Liver (tissue), 9 donors: Measurements from ENCODE around the gene RCL1. TPM values are rescaled to one million over a fixed set of nuclear protein-coding genes. Genes with fewer than 3 reads are reported as not detected.

Experiments used
- DNase-seq: peaks from one replicate; pipeline ENCODE4 v3.0.0-alpha.2; 2017; ENCODE audit warnings: low spot score
- H3K27ac ChIP-seq, 2 donors: one replicate each; pipeline ENCODE4 v1.7.0; 2013; ENCODE audit warnings: inconsistent platforms in 2 of 2, low read length in 2 of 2, control low read depth in 1 of 2, low read depth in 1 of 2, mild to moderate bottlenecking in 1 of 2
- H3K27me3 ChIP-seq, 4 donors: one replicate each; pipeline versions ENCODE4 v1.6.1 to v1.7.0; 2013; ENCODE audit warnings: low read length in 3 of 4, inconsistent platforms in 1 of 4, mild to moderate bottlenecking in 1 of 4, moderate library complexity in 1 of 4; ENCODE audit not compliant: control insufficient read depth in 4 of 4, insufficient read depth in 4 of 4
- H3K36me3 ChIP-seq, 4 donors: one replicate each; pipeline versions ENCODE4 v1.6.1 to v1.7.0; 2013; ENCODE audit warnings: low read length in 3 of 4, mild to moderate bottlenecking in 3 of 4, low read depth in 1 of 4, moderate library complexity in 1 of 4; ENCODE audit not compliant: control insufficient read depth in 4 of 4, insufficient read depth in 3 of 4
- H3K4me1 ChIP-seq, 4 donors: one replicate each; pipeline versions ENCODE4 v1.6.1 to v1.7.0; 2013; ENCODE audit warnings: low read length in 3 of 4, mild to moderate bottlenecking in 3 of 4, moderate library complexity in 1 of 4; ENCODE audit not compliant: control insufficient read depth in 4 of 4, insufficient read depth in 4 of 4
- H3K4me3 ChIP-seq, 3 donors: one replicate each; pipeline versions ENCODE4 v1.6.1 to v1.7.0; 2013; ENCODE audit warnings: low read length in 3 of 3, control low read depth in 1 of 3, low read depth in 1 of 3, mild to moderate bottlenecking in 1 of 3
- H3K9ac ChIP-seq, 2 donors: one replicate each; pipeline ENCODE4 v1.7.0; 2013; ENCODE audit warnings: low read length in 2 of 2, mild to moderate bottlenecking in 2 of 2, moderate library complexity in 2 of 2, control low read depth in 1 of 2, low read depth in 1 of 2
- H3K9me3 ChIP-seq, 4 donors: one replicate each; pipeline versions ENCODE4 v1.6.1 to v1.7.0; 2013; ENCODE audit warnings: low read length in 3 of 4; ENCODE audit not compliant: control insufficient read depth in 4 of 4
- EGR1 ChIP-seq, 2 donors: IDR thresholded peaks; 2 replicates each; pipeline ENCODE4 v1.6.1; 2016 to 2018; ENCODE audit warnings: antibody characterized with exemption in 2 of 2, low read depth in 2 of 2
- FOXA1 ChIP-seq: IDR thresholded peaks from 2 replicates; pipeline ENCODE4 v1.6.1; 2016; ENCODE audit warnings: antibody characterized with exemption
- FOXA2 ChIP-seq: IDR thresholded peaks from 2 replicates; pipeline ENCODE4 v1.6.1; 2016; ENCODE audit warnings: antibody characterized with exemption
- GABPA ChIP-seq, 2 donors: IDR thresholded peaks in 1 of 2; conservative IDR thresholded peaks in 1 of 2; 2 replicates each; pipeline ENCODE4 v1.6.1; 2016; ENCODE audit warnings: antibody characterized with exemption in 2 of 2, mild to moderate bottlenecking in 1 of 2, moderate library complexity in 1 of 2
- HNF4A ChIP-seq, 2 donors: conservative IDR thresholded peaks; 2 replicates each; pipeline ENCODE4 v1.6.1; 2016; ENCODE audit warnings: antibody characterized with exemption in 2 of 2, mild to moderate bottlenecking in 2 of 2
- HNF4G ChIP-seq: IDR thresholded peaks from 2 replicates; pipeline ENCODE4 v1.6.1; 2016; ENCODE audit warnings: antibody characterized with exemption
- JUND ChIP-seq, 2 donors: IDR thresholded peaks; 2 replicates each; pipeline ENCODE4 v1.6.1; 2016; ENCODE audit warnings: antibody characterized with exemption in 2 of 2
- NR2F2 ChIP-seq: IDR thresholded peaks from 2 replicates; pipeline ENCODE4 v1.6.1; 2016; ENCODE audit warnings: antibody characterized with exemption
- RAD21 ChIP-seq, 2 donors: IDR thresholded peaks; 2 replicates each; pipeline ENCODE4 v1.6.1; 2016; ENCODE audit warnings: antibody characterized with exemption in 2 of 2, mild to moderate bottlenecking in 2 of 2
- RXRA ChIP-seq, 2 donors: IDR thresholded peaks; 2 replicates each; pipeline ENCODE4 v1.6.1; 2017 to 2018; ENCODE audit warnings: antibody characterized with exemption in 2 of 2, mild to moderate bottlenecking in 1 of 2
- SP1 ChIP-seq: IDR thresholded peaks from 2 replicates; pipeline ENCODE4 v1.6.1; 2018; ENCODE audit warnings: antibody characterized with exemption, mild to moderate bottlenecking
- TAF1 ChIP-seq: conservative IDR thresholded peaks from 2 replicates; pipeline ENCODE4 v1.6.1; 2016; ENCODE audit warnings: antibody characterized with exemption, mild to moderate bottlenecking
- YY1 ChIP-seq: IDR thresholded peaks from 2 replicates; pipeline ENCODE4 v1.6.1; 2016; ENCODE audit warnings: antibody characterized with exemption, mild to moderate bottlenecking
- WGBS: extraction: QIAGEN DNeasy Blood & Tissue Kit; methylation state at CpG from one replicate; pipeline ENCODE4 v1.1.7; 2013; 5-methylcytosine and 5-hydroxymethylcytosine counted together
- polyA plus RNA-seq, 2 donors: library from polyadenylated mRNA; stranded (reverse) in 1 of 2; unstranded in 1 of 2; fragments of 200-250 nt in 1 of 2; fragments of >200 nt in 1 of 2; fragmentation: Nextera tagmentation in 1 of 2; extraction: Ambion mirVana in 1 of 2; gene quantifications; one replicate each; pipeline versions ENCODE4 v1.2.1 to v1.2.3, GENCODE V29; 2013 to 2015
- total RNA-seq, 2 donors: library from RNA; depleted of rRNA; stranded (reverse); fragments of >200 nt; gene quantifications; one replicate each; pipeline ENCODE4 v1.2.3, GENCODE V29; 2014
- TF ChIP-seq, protein P1 (sequence below): fragments of 150-350 bp; IDR thresholded peaks from 2 replicates; pipeline ENCODE4 v1.5.1; 2017; ENCODE audit warnings: improper control_type of control experiment, low read depth, low read length; ENCODE audit not compliant: missing input control
- TF ChIP-seq, protein P2 (sequence below): IDR thresholded peaks from 2 replicates; pipeline ENCODE4 v1.6.1; 2016; ENCODE audit warnings: antibody characterized with exemption
- TF ChIP-seq, protein P3 (sequence below): IDR thresholded peaks from 2 replicates; pipeline ENCODE4 v1.6.1; 2016; ENCODE audit warnings: antibody characterized with exemption
- TF ChIP-seq, protein P4 (sequence below): IDR thresholded peaks from 2 replicates; pipeline ENCODE4 v1.6.1; 2016; ENCODE audit warnings: antibody characterized with exemption
- TF ChIP-seq, protein P5 (sequence below): IDR thresholded peaks from 2 replicates; pipeline ENCODE4 v1.6.1; 2016; ENCODE audit warnings: antibody characterized with exemption, mild to moderate bottlenecking
- donor health status: healthy.
- donor health status: healthy.
- donor health status: healthy.
- donor health status: healthy.
- donor health status: healthy.

Gene RCL1
- total and polyA plus RNA-seq, 4 donors = 52.2 to 121 (median 86.8) TPM

DNA sequence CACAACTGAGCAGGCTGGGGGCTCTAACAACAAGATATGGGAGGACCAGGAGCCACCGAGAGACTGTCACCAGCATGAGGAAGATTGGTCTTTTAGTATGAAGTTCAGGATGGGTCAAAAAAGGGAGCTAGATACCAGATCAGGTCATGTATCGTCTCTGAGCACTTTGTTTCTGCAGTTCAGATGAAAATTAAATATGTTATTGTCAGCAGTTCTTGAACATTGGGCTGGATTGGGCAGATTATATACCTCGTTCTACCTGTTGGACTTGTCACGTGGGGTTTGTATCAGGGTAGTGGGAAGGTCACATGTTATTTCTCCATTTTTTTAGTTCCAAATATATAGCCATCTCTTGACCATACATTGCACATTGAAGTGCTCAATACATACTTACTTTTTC is 47.3 kb downstream of the RCL1 start:
- Histone ChIP-seq H3K36me3 (peaks cover 2 to 22% (median 8%) of the 10 kb centered on the region in 4 donors), H3K9ac (peak overlapping the region; percentile 34 to 84), H3K4me1 (peaks cover 10 to 64% (median 34%) of the 10 kb centered on the region in 4 donors), H3K9me3 (no peaks in the 10 kb centered on the region), H3K4me3 (peak overlapping the region; percentile 52 to 87 (median 81)), H3K27me3 (no peaks in the 10 kb centered on the region), H3K27ac (peak overlapping the region; percentile 82 to 91)
- no peak for DNase-seq
- TF ChIP-seq TAF1 = no peak
- TF ChIP-seq EGR1 (IDR thresholded peaks at IDR 0.05; ENCODE audit: low read depth in 2 of 2) = no peak
- TF ChIP-seq, protein P1, sequence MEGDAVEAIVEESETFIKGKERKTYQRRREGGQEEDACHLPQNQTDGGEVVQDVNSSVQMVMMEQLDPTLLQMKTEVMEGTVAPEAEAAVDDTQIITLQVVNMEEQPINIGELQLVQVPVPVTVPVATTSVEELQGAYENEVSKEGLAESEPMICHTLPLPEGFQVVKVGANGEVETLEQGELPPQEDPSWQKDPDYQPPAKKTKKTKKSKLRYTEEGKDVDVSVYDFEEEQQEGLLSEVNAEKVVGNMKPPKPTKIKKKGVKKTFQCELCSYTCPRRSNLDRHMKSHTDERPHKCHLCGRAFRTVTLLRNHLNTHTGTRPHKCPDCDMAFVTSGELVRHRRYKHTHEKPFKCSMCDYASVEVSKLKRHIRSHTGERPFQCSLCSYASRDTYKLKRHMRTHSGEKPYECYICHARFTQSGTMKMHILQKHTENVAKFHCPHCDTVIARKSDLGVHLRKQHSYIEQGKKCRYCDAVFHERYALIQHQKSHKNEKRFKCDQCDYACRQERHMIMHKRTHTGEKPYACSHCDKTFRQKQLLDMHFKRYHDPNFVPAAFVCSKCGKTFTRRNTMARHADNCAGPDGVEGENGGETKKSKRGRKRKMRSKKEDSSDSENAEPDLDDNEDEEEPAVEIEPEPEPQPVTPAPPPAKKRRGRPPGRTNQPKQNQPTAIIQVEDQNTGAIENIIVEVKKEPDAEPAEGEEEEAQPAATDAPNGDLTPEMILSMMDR = no peak
- no peak for TF ChIP-seq HNF4G
- 34% methylated on average over 4 of the region's 4 CpGs for WGBS

DNA sequence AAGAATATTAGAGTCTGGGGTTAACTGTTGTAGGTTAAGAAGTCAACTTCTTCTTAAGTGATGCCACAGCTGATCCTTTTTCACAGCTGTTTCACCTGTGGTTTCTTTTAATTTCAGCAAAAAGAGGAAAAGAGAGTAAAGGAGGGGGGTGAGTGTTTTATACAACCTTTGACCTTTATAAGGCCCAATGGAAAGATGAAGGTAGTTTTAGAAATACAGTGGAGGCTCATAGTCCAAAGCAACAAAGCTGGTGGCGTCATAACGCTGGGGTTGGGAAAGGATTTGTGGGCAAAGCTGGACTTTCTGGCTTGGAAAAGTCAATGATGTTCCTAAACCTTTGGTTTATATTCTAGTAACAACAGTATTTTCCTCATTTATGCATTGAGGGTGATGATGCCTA is 49.5 kb downstream of the RCL1 start:
- WGBS = 41% methylated on average over 2 of the region's 2 CpGs

More for the DNA sequence above, 49.5 kb downstream of the RCL1 start:
- Histone ChIP-seq H3K27me3 (no peaks in the 10 kb centered on the region), H3K9ac (peak overlapping the region; percentile 57 to 84), H3K27ac (peak overlapping the region; percentile 64 to 93), H3K9me3 (no peaks in the 10 kb centered on the region), H3K4me1 (peaks cover 8 to 72% (median 43%) of the 10 kb centered on the region in 4 donors), H3K36me3 (peaks cover 4 to 35% (median 21%) of the 10 kb centered on the region in 4 donors), H3K4me3 (peak overlapping the region; percentile 7 to 81 (median 30))
- TF ChIP-seq FOXA1 (no peak), RAD21 (IDR thresholded peaks at IDR 0.05) (peak in 1 of 2 donors; percentile 44), NR2F2 (peak; percentile 87), TAF1 (peak; percentile 40), HNF4A (conservative IDR thresholded peaks at IDR 0.05) (peak; percentile 95 to 97), YY1 (peak; percentile 55), SP1 (peak; percentile 87), GABPA (IDR thresholded peaks at IDR 0.05 in 1 of 2, conservative IDR thresholded peaks at IDR 0.05 in 1 of 2) (no peak), HNF4G (peak; percentile 81), JUND (IDR thresholded peaks at IDR 0.05) (peak; percentile 59 to 85), RXRA (IDR thresholded peaks at IDR 0.05) (peak; percentile 71 to 93), FOXA2 (peak; percentile 64), EGR1 (IDR thresholded peaks at IDR 0.05; ENCODE audit: low read depth in 2 of 2) (peak; percentile 30 to 93)
- TF ChIP-seq, protein P2, sequence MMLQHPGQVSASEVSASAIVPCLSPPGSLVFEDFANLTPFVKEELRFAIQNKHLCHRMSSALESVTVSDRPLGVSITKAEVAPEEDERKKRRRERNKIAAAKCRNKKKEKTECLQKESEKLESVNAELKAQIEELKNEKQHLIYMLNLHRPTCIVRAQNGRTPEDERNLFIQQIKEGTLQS = peak; percentile 70
- TF ChIP-seq, protein P3, sequence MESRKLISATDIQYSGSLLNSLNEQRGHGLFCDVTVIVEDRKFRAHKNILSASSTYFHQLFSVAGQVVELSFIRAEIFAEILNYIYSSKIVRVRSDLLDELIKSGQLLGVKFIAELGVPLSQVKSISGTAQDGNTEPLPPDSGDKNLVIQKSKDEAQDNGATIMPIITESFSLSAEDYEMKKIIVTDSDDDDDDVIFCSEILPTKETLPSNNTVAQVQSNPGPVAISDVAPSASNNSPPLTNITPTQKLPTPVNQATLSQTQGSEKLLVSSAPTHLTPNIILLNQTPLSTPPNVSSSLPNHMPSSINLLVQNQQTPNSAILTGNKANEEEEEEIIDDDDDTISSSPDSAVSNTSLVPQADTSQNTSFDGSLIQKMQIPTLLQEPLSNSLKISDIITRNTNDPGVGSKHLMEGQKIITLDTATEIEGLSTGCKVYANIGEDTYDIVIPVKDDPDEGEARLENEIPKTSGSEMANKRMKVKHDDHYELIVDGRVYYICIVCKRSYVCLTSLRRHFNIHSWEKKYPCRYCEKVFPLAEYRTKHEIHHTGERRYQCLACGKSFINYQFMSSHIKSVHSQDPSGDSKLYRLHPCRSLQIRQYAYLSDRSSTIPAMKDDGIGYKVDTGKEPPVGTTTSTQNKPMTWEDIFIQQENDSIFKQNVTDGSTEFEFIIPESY = peak; percentile 63
- TF ChIP-seq, protein P1 = no peak
- TF ChIP-seq, protein P4, sequence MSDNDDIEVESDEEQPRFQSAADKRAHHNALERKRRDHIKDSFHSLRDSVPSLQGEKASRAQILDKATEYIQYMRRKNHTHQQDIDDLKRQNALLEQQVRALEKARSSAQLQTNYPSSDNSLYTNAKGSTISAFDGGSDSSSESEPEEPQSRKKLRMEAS = peak; percentile 33
- TF ChIP-seq, protein P5, sequence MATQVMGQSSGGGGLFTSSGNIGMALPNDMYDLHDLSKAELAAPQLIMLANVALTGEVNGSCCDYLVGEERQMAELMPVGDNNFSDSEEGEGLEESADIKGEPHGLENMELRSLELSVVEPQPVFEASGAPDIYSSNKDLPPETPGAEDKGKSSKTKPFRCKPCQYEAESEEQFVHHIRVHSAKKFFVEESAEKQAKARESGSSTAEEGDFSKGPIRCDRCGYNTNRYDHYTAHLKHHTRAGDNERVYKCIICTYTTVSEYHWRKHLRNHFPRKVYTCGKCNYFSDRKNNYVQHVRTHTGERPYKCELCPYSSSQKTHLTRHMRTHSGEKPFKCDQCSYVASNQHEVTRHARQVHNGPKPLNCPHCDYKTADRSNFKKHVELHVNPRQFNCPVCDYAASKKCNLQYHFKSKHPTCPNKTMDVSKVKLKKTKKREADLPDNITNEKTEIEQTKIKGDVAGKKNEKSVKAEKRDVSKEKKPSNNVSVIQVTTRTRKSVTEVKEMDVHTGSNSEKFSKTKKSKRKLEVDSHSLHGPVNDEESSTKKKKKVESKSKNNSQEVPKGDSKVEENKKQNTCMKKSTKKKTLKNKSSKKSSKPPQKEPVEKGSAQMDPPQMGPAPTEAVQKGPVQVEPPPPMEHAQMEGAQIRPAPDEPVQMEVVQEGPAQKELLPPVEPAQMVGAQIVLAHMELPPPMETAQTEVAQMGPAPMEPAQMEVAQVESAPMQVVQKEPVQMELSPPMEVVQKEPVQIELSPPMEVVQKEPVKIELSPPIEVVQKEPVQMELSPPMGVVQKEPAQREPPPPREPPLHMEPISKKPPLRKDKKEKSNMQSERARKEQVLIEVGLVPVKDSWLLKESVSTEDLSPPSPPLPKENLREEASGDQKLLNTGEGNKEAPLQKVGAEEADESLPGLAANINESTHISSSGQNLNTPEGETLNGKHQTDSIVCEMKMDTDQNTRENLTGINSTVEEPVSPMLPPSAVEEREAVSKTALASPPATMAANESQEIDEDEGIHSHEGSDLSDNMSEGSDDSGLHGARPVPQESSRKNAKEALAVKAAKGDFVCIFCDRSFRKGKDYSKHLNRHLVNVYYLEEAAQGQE = peak; percentile 68
- no peak for DNase-seq
